ENCODE measurements around the gene ZACN. TPM values are rescaled to one million over a fixed set of nuclear protein-coding genes. Genes with fewer than 3 reads are reported as not detected.

Gene ZACN
- total RNA-seq, 1 donor from 2014 or later: not detected

DNA sequence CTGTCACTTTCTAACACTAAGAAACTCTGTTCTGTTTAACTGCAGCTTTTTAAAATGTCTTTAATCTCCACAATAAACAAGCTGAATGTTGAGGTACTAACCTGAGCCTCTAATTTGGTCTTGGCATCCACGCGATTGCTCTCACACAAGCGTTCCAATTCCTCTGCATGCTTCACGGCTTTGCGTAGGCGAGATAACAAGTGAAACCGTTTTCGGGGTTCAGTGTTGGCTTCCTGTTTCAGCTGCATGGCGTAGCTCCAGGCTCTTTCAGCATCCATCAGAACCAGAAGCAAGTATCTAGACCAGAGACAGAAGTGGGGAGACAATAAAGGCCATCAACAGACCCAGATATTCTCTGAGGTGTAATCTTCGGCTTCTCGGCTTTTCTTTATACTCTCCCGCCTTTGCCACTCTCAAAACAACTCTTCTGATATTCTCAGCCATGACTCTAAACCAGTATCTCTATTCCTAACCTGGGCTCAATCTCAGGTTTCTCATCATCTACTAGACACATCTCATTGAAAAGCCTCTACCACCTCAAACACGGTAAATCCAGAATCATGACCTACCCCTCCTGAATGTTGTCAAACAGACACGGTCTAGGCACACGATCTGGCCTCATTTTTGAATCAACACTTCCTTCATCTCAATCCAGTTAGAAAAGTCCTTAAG is 15.0 kb upstream of the ZACN start:
- no peak for DNase-seq
- no peaks in the 10 kb centered on the region for H3K4me1 ChIP-seq
- H3K36me3 ChIP-seq: peaks cover 97% of the 10 kb centered on the region
- H3K27ac ChIP-seq: no peak overlapping the region
- ATAC-seq: no peak
- TF ChIP-seq, protein P1, sequence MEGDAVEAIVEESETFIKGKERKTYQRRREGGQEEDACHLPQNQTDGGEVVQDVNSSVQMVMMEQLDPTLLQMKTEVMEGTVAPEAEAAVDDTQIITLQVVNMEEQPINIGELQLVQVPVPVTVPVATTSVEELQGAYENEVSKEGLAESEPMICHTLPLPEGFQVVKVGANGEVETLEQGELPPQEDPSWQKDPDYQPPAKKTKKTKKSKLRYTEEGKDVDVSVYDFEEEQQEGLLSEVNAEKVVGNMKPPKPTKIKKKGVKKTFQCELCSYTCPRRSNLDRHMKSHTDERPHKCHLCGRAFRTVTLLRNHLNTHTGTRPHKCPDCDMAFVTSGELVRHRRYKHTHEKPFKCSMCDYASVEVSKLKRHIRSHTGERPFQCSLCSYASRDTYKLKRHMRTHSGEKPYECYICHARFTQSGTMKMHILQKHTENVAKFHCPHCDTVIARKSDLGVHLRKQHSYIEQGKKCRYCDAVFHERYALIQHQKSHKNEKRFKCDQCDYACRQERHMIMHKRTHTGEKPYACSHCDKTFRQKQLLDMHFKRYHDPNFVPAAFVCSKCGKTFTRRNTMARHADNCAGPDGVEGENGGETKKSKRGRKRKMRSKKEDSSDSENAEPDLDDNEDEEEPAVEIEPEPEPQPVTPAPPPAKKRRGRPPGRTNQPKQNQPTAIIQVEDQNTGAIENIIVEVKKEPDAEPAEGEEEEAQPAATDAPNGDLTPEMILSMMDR (IDR thresholded peaks at IDR 0.05): no peak
- H3K9me3 ChIP-seq: no peaks in the 10 kb centered on the region
- H3K4me3 ChIP-seq: no peak overlapping the region
- no peaks in the 10 kb centered on the region for H3K27me3 ChIP-seq (ENCODE audit: low read depth)
- intact Hi-C loops (cut with DNase I): no loop called here

DNA sequence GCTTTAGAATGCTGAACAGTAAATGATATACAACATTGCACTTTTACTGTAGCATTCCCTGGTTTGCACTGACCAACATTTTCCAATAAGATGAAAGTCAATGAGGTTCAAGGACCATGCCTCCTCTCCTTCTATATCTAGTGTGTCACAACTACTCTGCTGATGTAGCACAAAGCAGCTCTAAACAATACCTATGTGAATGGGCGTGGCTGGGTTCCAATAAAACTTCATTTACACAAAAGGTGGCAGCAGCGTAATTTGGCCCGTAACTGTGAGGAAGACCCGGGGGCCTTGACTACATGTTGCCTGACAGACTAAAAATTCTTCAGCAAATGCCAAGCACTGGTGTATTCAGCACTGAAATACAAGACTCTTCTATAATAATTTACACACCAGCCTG is 13.2 kb upstream of the ZACN start:
- Histone ChIP-seq H3K27ac (no peak overlapping the region), H3K9me3 (no peaks in the 10 kb centered on the region), H3K36me3 (peaks cover 91% of the 10 kb centered on the region), H3K4me1 (peaks cover 13% of the 10 kb centered on the region), H3K27me3 (ENCODE audit: low read depth) (no peaks in the 10 kb centered on the region), H3K4me3 (no peak overlapping the region)
- no peak for ATAC-seq
- TF ChIP-seq, protein P1 (IDR thresholded peaks at IDR 0.05): no peak
- intact Hi-C loops (cut with DNase I): no loop called here
- no peak for DNase-seq

GRCh38 chr17:76071531-76072147 is 7.3 kb upstream of the ZACN start:
- ATAC-seq: no peak
- Histone ChIP-seq H3K9me3 (no peaks in the 10 kb centered on the region), H3K4me1 (peaks cover 54% of the 10 kb centered on the region), H3K4me3 (peak overlapping the region; percentile 80), H3K36me3 (peaks cover 36% of the 10 kb centered on the region), H3K27ac (peak overlapping the region; percentile 72), H3K27me3 (ENCODE audit: low read depth) (peaks cover 33% of the 10 kb centered on the region)
- TF ChIP-seq, protein P1 (IDR thresholded peaks at IDR 0.05): no peak
- no peak for DNase-seq
- intact Hi-C loops (cut with DNase I): no loop called here

DNA sequence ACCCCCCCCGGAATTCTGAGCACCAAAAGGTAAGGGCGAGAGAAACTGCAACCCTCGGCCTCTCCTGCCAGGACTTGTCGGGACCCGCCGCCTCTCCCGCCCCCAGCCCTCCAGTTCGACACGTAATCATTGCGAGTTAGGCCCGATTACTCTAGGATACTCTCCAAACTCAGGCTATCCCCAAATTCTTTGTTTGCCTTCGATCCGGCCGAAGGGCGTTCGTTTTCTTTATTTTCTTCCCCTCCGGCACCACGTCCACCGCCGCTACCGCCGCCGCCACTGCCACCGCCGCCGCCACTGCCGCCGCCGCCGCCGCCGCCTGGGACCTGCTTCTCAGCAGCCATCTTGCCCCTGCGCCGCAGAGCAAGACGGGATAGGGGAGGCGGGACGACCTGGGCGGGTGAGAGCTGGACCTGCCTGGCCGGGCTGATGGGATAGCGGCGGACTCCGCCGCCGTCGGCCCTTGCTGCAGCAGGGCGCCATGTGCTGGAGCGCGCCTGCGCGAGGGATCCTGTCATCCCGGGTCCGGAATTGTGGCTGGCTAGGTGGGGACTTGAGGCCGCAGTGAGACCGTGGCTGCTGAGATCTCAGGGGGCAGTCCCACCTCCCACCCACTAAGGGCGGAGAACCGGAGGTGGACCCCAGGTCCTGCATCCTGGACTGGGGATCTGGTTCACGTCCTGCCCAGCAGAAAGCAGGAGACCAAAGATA is 6.7 kb upstream of the ZACN start, which contains the start of gene SRP68:
Gene SRP68 (minus strand): TSS at position 370 of the 711 bp plus-strand sequence. CDS start 26 bp downstream, at position 344.
- intact Hi-C loops (cut with DNase I): no loop called here
- peaks cover 29% of the 10 kb centered on the region for H3K36me3 ChIP-seq
- DNase-seq: peak; percentile 95
- peak within 1 kb of the TSS; percentile 72 for H3K27ac ChIP-seq
- no peaks in the 10 kb centered on the region for H3K9me3 ChIP-seq
- peak within 1 kb of the TSS; percentile 80 for H3K4me3 ChIP-seq
- ATAC-seq: peak; percentile 98 to 99
- H3K4me1 ChIP-seq: peaks cover 60% of the 10 kb centered on the region
- peaks cover 40% of the 10 kb centered on the region for H3K27me3 ChIP-seq (ENCODE audit: low read depth)
- TF ChIP-seq, protein P1 (IDR thresholded peaks at IDR 0.05): no peak

GRCh38 chr17:76074390-76075363 is 4.3 kb upstream of the ZACN start, which contains the start of gene GALR2:
Gene GALR2 (plus strand): TSS chr17:76074781. CDS start chr17:76074884, 103 bp downstream.
- peaks cover 62% of the 10 kb centered on the region for H3K27me3 ChIP-seq (ENCODE audit: low read depth)

More at GRCh38 chr17:76074390-76075363, 4.3 kb upstream of the ZACN start, which contains the start of gene GALR2:
- Histone ChIP-seq H3K4me3 (peak within 1 kb of the TSS; percentile 21), H3K9me3 (no peaks in the 10 kb centered on the region), H3K4me1 (peaks cover 61% of the 10 kb centered on the region), H3K27ac (no peak within 1 kb of the TSS), H3K36me3 (peaks cover 7% of the 10 kb centered on the region)
- ATAC-seq (no peak), DNase-seq (no peak)
- TF ChIP-seq, protein P1 (IDR thresholded peaks at IDR 0.05): no peak
- intact Hi-C loops (cut with DNase I): no loop called here

Data from lower lobe of right lung (tissue), 2 donors.